ENCODE data around the gene LONRF2.

The LONRF2 gene

GRCh38 chr2:100274076-100274475 is 48.2 kb downstream of the LONRF2 start:
- DNase-seq: no peak

GRCh38 chr2:100273387-100273786 is 48.9 kb downstream of the LONRF2 start:
- DNase-seq: no peak

GRCh38 chr2:100272841-100273329 is 49.4 kb downstream of the LONRF2 start:
- no peak for DNase-seq

DNA sequence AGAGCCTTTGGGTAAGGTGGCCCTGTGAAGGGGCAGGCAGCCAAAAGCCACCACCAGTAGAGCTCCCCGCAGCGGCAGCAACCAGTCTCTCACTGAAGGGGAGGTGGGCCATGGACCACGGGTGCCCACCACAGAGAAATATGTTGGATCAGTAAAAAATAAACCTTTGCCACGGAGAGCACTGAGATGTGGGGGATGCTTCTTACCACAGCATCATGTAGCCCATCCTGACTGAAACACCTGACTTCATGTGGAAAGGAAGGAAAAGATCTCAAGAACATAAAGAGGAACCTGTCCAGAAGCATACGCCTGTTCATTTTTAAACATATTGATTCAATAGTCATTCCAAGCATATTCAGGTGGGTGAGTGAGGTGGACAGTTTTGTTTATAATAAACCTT is 51.1 kb downstream of the LONRF2 start:
- no peak for DNase-seq

DNA sequence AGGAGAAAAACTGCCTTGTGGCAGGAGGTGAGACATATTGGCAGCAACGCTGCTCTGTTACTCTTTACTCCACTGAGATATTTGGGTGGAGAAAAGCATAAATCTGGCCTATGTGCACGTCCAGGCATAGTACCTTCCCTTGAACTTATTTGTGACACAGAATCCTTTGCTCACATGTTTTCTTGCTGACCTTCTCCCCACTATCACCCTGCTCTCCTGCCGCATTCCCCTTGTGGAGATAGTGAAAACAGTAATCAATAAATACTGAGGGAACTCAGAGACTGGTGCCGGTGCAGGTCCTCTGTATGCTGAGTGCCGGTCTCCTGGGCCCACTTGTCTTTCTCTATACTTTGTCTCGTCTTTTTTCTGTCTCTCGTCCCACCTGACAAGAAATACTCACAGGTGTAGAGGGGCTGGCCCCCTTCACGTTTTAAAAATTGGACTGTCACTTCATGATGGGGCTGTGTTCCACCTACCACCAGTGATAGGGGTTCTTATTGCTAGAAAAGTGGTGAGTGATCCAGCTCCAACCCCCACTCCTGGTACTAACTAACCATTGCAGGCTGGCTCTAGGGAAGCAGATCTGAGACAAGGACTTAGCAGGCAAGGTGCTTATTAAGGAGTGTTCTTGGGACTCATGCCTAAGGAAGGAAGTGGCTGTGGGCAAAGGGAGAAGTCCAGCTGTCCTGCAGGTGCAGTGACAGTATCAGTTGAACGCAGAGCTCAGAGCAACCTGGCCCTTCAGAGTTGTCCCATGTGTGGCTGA is 51.7 kb downstream of the LONRF2 start:
- DNase-seq: no peak

- no peak for DNase-seq
These were observed 52.4 kb downstream of the LONRF2 start for GRCh38 chr2:100269889-100270288.

DNA sequence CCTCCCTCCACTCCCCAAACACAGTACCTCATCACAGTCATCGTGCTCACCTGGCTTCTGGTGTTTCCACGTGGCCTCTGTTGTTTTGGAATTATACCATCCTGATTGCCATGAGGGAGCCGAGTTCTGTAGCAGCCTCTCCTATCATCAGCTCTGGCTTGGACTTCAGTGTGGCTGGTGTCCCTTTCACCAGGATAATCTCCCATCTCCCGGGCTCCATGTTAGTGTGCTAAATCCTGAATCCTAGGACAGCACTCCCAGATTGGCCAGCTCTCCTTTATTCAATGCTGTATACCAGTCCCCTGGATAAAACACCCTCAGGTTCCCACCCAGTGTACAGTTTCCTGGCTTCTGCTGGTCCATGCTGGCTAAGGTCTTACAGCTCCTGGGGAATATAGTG is 53.3 kb downstream of the LONRF2 start:
- no peak for DNase-seq

DNA sequence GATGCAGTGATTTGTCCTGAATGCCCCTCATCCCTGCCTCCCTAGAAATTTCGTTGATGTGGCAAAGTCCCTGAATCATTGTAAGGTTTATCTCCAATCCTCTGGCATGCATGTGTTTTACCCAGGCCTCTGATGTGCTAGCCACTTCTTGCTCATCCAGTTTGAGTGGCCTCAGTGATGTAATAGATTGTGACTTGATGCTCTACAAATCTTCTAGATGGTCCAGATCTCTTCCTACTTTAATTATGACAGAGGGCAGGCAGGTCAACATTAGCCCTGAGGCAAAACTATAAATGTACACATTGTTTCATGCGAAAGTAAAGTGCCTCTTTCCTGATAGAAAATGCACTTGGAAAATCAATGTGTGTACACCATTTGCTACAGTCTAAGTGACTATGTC is 54.5 kb downstream of the LONRF2 start:
- no peak for DNase-seq

DNA sequence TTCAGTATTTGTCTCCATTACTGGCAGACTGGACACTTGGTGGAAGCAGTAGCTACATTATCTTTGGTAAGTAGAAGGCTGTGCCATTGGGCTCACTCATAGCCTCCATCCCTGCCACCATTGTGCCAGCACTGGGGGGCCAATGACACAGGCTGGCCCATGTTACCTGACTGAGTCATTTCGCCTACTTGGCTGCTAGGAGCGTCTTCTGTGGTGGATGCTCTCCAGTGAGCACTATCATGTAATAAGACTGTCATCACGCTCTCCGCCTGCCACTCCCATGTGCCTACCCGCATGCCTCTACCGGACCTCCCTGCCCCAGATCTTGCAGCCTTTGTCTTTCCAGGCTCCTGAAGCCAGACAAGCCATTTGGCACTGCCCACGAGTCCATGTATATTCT is 56.2 kb downstream of the LONRF2 start:
- DNase-seq: no peak

- DNase-seq: no peak
These were observed 57.1 kb downstream of the LONRF2 start for GRCh38 chr2:100265226-100265625.

DNA sequence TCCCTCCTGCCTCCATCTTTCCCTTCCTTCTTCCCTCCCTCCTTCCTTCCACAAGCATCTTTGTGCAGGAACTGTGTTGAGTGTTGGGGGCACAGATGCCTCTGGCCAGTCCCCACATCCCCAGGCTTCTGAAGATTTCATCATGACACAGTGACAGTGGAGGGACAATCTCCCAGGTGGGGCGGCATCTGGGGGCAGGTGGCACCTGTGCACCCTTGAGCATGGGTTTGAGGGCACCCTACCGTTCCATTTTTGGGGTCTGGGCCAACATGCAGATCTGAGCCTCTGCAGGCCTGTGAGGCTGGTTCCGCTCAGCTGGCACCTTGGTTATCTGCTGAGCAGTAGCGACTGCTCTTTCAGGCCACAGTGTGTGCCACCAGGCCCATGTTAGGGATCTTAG is 57.6 kb downstream of the LONRF2 start:
- DNase-seq: no peak

GRCh38 chr2:100264121-100264520 is 58.2 kb downstream of the LONRF2 start:
- no peak for DNase-seq

- peak; percentile 9 to 50 (median 32) for DNase-seq
These were observed 59.6 kb downstream of the LONRF2 start for GRCh38 chr2:100262555-100263320.

DNA sequence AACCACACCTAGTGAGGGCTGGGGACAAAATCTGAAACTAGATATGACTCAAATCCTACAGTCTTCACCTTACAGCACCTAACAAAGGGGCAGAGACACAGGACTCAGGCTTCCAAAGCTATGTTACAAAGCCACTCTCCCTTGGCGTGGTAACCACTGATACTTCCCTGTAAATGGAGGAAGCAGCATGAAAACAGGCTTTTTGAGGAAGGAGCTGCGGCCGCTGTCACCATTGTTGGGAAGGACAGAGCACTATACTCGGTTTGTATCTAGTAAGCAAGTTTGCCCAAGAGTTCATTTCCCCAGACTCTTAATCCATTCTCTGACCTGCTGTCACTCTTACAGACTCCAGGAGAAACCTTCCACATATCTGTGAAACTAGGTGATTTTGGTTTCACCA is 60.3 kb downstream of the LONRF2 start:
- DNase-seq: no peak

DNA sequence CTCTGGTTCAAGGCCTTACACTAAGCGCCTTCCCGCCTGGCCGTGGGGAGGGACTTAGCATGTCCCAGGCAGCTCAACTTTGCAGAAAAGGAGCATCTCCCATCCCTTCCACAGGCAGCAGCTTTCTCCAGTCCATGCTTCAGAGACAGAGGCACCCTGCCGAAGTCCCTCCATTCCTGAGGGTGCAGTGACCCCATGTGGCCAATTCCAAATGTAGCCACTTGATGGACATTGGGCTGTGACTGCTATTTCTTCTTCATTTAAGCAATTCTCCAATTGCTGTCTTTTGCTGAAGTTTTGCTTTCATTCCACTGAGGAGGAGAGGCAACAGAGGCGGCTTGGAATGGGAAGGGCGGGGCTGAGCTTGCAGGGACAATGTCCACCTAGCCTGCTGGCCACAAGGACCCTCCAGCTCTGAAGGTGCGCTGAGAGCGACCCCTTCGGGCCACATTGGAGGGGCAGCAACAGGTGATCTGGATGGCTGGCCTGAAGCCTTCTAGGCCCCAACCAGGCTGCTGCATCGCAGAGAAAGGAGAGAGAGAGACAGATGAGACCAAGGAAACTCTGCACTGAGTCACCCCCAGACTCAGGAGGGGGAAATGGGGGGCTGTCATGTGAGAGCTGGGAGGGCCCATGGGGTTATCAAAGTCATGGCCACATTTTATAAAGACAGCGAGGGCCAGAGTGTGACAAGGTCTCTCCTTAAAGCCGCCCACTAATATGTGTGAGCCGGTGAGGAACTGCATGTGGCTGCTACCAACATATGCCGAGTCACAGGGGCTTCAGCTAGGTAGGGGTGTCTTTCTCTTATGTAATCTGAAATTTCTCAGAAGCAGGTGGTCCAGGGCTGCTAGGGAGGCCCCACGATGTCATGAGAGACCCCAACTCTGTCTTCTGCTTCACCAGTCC is 61.3 kb downstream of the LONRF2 start:
- DNase-seq: no peak

GRCh38 chr2:100259106-100259505 is 63.2 kb downstream of the LONRF2 start:
- no peak for DNase-seq

DNA sequence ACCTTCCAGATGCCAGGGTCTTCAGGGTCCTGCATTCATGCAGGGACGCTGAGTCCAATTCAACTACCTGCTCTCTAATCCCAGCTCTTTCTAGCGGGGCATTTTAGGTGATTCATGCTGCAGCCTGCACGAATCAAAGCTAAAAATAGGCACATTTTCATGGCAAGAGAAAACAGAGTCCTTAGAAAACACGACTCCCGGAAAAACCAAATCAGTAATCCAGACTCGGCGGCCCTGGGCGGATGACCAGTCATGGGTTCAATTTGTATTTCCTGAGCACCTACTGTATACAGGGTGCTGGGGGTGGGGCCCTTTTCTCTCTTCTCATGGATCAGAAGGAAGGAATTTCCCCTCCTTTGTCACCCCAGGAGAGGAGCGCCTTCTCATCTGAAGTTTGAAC is 64.4 kb downstream of the LONRF2 start:
- no peak for DNase-seq

- no peak for DNase-seq
These were observed 65.5 kb downstream of the LONRF2 start for GRCh38 chr2:100256849-100257248.

DNA sequence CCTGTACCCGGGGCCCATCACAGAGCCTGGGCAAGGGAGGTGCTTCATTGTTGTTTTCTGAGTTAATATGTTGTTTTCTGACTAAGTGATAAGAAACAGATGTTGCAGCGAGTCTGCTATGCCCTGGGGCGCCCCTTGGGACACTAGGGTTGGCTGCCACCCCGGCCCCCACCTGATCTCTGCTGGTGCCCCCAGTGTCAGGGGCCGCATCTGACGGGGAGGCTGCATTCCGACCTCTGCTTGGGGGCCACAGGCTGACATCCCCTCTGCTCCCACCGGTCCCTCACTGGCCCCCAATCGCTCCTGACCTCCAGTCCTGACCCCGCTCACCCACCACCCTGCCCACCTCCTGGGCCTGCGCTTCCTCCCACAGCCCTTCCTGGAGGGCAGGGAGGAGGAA is 65.9 kb downstream of the LONRF2 start:
- no peak for DNase-seq

DNA sequence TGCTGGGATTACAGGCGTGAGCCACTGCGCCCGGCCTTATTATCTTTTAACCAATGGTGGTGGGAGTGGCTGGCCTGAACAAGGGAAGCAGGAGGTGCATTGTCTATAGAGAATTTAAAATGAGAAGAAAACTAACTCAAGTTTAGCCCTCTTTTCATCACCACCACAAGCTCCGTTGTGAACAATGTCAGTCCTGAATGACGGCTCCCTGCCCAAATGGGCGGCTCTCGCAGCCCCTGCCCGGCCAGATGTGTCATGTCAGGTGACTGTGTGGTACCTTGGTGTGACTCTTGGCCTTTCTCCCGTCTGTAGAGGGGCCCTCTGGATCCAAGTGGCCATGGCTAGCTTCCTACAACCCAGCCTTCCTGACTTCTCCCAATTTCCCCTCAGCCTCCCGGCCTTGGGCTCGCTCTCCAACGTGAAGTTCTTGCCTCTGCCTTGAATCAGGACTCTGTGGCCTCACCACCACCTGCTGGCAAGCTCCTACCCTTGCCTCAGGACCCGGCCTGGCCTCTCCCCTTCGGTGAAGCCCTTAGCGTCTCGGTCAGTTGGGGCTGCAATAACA is 67.6 kb downstream of the LONRF2 start:
- DNase-seq: no peak

- DNase-seq: no peak
These were observed 68.5 kb downstream of the LONRF2 start for GRCh38 chr2:100253786-100254185.

DNA sequence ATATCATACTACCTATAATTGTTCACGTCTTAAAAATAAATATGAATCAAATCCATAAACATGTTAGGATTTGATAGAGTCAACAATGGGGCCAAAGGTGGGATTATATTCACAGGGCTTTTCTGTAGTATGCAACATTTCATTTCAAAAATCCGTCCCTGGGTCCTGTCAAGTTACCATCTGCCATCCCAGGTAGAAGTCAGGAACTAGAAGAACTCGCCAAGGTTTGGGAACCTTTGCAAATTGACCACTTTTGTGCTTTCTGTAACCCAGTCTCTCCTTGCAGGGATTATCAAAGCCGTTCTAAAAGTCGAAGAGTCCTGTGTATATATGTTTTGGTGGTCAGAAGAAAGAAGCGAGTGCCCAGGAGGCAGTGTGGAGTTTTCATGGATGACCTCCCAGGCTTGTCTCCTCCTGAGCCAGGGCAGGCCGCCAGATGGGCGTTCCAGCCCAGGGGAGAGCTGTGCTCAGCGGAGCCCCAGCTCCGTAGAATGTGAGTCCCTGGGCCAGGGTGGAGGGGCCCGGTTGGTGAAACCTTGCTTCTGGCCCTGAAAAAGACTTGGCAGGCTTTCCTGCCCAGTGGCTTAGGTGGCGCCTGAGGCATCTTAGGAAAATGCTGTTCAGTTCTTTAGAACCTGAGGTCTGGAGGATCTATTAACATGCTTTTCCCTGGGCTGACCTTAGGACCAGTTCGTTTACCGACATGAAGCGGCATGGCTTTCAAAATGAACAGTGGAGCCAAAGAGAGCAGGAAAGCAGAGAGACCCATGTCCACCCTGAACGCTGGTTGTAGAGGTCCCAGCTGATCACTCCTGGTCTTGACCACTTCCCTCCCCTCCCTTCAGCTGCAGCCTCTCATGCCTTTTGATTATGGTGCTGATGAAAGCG is 69.2 kb downstream of the LONRF2 start:
- no peak for DNase-seq
